RWPE2 (cell line): ENCODE measurements around the gene SLFN11.
"Not testable (repeated sequence)": the region's sequence is repeated elsewhere in the genome, so short reads cannot be mapped to it uniquely, and the experiment has no call there.

Experiments
- ATAC-seq: fragments of 200-7000 bp; cut with Tn5 transposase; 3 replicates; pipeline ENCODE4 v1.9.1; 2021; ENCODE audit warnings: low read depth
- DNase-seq: peaks from one replicate; pipeline ENCODE4 v3.0.0-alpha.2; 2020; ENCODE audit warnings: low spot score
- H3K27ac ChIP-seq: fragments of 450-650 bp; 2 replicates; pipeline ENCODE4 v1.5.1; 2017; ENCODE audit warnings: mild to moderate bottlenecking; ENCODE audit not compliant: poor library complexity, severe bottlenecking
- H3K27me3 ChIP-seq: fragments of 250-450 bp; sonication (Bioruptor Pico); 2 replicates; pipeline ENCODE4 v1.5.1; 2021; ENCODE audit warnings: mild to moderate bottlenecking, moderate library complexity; ENCODE audit not compliant: insufficient read depth, poor library complexity, severe bottlenecking
- H3K36me3 ChIP-seq: fragments of 250-450 bp; sonication (Bioruptor Pico); 2 replicates; pipeline ENCODE4 v1.5.1; 2020; ENCODE audit warnings: low read depth, mild to moderate bottlenecking, moderate library complexity
- H3K4me1 ChIP-seq: fragments of 250-450 bp; sonication (Bioruptor Pico); 2 replicates; pipeline ENCODE4 v1.5.1; 2021; ENCODE audit warnings: mild to moderate bottlenecking, moderate library complexity; ENCODE audit not compliant: insufficient read depth, poor library complexity, severe bottlenecking
- H3K4me3 ChIP-seq: fragments of 250-450 bp; sonication (Bioruptor Pico); 2 replicates; pipeline ENCODE4 v1.5.1; 2021; ENCODE audit warnings: mild to moderate bottlenecking, moderate library complexity; ENCODE audit not compliant: severe bottlenecking
- H3K9me3 ChIP-seq: fragments of 250-450 bp; sonication (Bioruptor Pico); 2 replicates; pipeline ENCODE4 v1.5.1; 2021; ENCODE audit warnings: mild to moderate bottlenecking, moderate library complexity; ENCODE audit not compliant: severe bottlenecking
- TF ChIP-seq, protein P1 (sequence below): fragments of 450-650 bp; IDR thresholded peaks from one replicate; pipeline ENCODE4 v1.5.1; 2017; ENCODE audit warnings: mild to moderate bottlenecking, moderate library complexity; ENCODE audit not compliant: poor library complexity, severe bottlenecking

Gene SLFN11

DNA sequence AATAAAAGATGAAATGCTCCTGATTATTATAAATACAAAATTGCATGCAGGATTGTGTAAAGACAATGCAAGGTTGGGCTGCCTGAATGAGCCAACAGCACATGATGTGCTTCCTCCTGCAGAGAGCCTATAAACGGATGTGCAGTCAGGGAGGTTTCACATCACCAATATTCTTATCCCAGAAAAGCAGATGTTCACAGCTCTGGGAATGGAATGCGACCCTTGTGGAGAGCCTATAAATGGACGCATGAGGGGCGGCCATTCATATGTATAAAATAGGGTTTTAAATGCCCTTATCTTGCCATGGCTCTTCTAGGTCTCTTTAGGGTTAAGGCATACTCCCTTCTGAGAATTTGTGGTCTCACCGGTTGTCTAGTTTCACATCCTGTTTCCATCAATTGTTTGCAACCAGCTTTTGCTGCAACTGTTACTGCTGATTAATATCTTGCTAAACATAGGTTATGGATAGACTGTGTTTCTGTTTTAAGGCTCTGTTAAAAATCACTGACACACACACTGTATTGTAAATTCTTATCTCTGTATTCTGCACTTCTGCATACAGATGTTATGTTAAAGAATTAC is 31.9 kb downstream of the SLFN11 start:
- no peak for DNase-seq
- no peak for ATAC-seq
- Histone ChIP-seq H3K36me3 (no peaks in the 10 kb centered on the region), H3K9me3 (peaks cover 2% of the 10 kb centered on the region), H3K27ac (no peak overlapping the region), H3K4me3 (no peak overlapping the region), H3K4me1 (no peaks in the 10 kb centered on the region), H3K27me3 (peaks cover 52% of the 10 kb centered on the region)
- TF ChIP-seq, protein P1, sequence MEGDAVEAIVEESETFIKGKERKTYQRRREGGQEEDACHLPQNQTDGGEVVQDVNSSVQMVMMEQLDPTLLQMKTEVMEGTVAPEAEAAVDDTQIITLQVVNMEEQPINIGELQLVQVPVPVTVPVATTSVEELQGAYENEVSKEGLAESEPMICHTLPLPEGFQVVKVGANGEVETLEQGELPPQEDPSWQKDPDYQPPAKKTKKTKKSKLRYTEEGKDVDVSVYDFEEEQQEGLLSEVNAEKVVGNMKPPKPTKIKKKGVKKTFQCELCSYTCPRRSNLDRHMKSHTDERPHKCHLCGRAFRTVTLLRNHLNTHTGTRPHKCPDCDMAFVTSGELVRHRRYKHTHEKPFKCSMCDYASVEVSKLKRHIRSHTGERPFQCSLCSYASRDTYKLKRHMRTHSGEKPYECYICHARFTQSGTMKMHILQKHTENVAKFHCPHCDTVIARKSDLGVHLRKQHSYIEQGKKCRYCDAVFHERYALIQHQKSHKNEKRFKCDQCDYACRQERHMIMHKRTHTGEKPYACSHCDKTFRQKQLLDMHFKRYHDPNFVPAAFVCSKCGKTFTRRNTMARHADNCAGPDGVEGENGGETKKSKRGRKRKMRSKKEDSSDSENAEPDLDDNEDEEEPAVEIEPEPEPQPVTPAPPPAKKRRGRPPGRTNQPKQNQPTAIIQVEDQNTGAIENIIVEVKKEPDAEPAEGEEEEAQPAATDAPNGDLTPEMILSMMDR = no peak

DNA sequence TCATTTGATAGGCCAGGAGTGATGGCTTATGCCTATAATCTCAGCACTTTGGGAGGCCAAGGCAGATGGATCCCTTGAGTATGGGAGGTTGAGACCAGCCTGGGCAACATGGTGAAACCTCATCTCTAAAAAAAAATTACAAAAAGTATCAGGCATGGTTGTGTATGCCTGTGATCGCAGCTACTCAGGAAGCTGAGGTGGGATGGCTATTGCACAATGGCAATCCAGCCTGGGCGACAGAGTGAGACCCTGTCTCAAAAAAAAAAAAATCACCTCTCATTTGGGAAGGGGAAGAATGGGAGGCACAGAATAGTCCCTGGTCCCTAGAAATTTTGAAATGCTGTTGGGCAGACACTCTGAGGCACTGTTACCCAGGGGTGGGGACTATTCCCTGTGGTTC is 35.2 kb downstream of the SLFN11 start:
- ATAC-seq = no peak
- TF ChIP-seq, protein P1 = no peak
- Histone ChIP-seq H3K27me3 (peaks cover 44% of the 10 kb centered on the region), H3K9me3 (no peaks in the 10 kb centered on the region), H3K27ac (no peak overlapping the region), H3K4me3 (no peak overlapping the region), H3K4me1 (no peaks in the 10 kb centered on the region), H3K36me3 (no peaks in the 10 kb centered on the region)
- DNase-seq = no peak

DNA sequence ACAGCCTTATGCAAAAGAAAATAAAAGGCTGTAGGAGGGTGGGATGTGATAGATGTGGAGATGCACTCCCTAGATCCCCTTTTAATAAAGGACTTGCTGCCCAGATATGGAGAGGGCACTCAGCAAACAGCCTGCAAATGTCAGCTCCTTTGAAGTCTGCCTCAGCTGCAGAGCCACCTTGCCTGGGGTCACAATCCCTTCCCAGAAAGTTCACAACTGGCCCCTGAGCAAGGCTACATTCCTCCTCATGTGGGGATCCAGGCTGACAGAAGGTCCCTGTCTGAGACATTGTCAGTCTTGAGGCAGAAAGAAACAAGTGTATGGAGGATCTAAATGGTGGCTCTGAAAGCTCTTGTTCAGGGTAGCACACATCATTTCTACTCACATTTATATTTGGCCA is 36.1 kb downstream of the SLFN11 start:
- DNase-seq (no peak), ATAC-seq (no peak)
- Histone ChIP-seq H3K27me3 (peaks cover 39% of the 10 kb centered on the region), H3K27ac (no peak overlapping the region), H3K4me3 (no peak overlapping the region), H3K9me3 (no peaks in the 10 kb centered on the region), H3K4me1 (no peaks in the 10 kb centered on the region), H3K36me3 (no peaks in the 10 kb centered on the region)
- TF ChIP-seq, protein P1 = no peak

DNA sequence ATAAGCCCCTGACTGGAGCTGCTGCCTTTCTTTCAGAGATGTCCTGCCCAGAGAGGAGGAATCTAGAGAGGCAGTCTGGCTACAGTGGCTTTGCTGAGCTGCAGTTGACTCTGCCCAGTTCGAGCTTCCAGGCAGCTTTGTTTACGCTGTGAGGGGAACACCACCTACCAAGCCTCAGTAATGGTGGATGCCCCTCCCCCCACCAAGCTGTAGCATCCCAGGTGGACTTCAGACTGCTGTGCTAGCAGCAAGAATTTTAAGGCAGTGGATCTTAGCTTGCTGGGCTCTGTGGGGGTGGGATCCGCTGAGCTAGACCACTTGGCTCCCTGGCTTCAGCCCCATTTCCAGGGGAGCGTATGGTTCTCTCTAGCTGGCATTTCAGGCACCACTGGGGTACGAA is 39.8 kb downstream of the SLFN11 start:
- not testable (repeated sequence) for ATAC-seq, DNase-seq

DNA sequence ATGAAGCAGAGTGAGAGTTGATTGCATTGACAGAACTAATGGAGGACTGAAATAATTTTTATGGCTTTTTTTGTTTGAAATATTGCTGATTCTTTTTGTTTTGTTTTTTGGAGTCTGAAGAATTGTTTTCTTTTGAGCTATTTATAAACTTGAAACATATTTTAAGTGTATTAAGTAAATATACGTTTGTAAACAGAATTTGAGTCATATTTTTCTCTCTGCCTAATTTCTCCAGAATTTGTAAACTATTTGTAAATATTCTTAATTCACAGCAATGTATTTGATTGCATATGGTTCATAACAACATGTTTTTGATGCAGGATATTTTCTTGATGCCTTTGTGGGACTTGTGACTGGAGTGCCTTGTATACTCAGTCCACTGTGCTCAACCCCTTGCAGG is 50.7 kb downstream of the SLFN11 start:
- DNase-seq (no peak), ATAC-seq (no peak)
- Histone ChIP-seq H3K4me3 (no peak overlapping the region), H3K4me1 (no peaks in the 10 kb centered on the region), H3K36me3 (no peaks in the 10 kb centered on the region), H3K27me3 (peaks cover 16% of the 10 kb centered on the region), H3K27ac (no peak overlapping the region), H3K9me3 (no peaks in the 10 kb centered on the region)
- TF ChIP-seq, protein P1 = no peak

More for the DNA sequence above, 39.8 kb downstream of the SLFN11 start:
- peaks cover 46% of the 10 kb centered on the region for H3K27me3 ChIP-seq
- H3K4me1 ChIP-seq, H3K9me3 ChIP-seq, H3K27ac ChIP-seq, H3K36me3 ChIP-seq, H3K4me3 ChIP-seq: not testable (repeated sequence)
